ENCODE data around the gene RAD23A.
"Not testable (repeated sequence)": the region's sequence is repeated elsewhere in the genome, so short reads cannot be mapped to it uniquely, and the experiment has no call there.

The RAD23A gene

DNA sequence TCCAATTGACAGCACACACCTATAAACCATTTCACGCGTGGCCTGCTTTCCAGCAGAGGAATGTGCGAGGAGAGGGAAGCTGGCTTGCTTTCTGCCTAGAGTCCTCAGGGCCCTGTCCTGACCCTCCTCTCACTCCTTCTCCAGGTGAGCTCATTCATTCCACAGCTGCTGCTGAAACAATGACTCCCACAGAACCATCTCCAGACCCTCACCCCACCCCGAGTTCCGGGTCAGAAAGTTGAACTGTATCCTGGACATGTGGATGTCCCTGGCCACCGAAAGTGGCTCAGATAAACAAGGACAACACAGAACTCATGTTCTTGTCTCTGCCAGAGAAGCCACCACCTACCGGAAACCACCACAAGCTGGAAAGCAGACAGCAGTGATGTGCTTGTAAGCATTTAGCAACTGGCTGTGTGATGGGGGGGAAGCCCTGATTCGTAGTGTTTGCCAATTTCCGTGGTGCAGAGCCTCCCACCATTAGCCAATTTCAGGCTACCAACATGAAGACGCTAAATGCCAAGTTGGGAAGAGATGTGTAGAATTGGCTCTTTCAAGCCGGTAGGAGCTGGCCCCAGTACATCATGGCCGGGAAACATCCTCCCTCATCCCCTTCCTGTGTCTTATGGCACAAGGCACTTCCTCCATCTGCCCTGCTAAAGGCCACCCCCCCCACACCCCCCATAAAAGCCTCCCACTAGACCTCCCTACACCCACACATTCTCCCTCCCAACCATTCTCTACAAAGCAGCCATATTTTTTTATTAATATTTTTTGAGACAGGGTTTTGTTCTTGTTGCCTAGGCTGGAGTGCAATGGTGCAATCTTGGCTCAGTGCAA lies 31.6 kb upstream of the RAD23A start:
- peak overlapping the region; percentile 86 for H3K27ac ChIP-seq
- TF ChIP-seq, protein P1, sequence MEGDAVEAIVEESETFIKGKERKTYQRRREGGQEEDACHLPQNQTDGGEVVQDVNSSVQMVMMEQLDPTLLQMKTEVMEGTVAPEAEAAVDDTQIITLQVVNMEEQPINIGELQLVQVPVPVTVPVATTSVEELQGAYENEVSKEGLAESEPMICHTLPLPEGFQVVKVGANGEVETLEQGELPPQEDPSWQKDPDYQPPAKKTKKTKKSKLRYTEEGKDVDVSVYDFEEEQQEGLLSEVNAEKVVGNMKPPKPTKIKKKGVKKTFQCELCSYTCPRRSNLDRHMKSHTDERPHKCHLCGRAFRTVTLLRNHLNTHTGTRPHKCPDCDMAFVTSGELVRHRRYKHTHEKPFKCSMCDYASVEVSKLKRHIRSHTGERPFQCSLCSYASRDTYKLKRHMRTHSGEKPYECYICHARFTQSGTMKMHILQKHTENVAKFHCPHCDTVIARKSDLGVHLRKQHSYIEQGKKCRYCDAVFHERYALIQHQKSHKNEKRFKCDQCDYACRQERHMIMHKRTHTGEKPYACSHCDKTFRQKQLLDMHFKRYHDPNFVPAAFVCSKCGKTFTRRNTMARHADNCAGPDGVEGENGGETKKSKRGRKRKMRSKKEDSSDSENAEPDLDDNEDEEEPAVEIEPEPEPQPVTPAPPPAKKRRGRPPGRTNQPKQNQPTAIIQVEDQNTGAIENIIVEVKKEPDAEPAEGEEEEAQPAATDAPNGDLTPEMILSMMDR (conservative IDR thresholded peaks at IDR 0.05), result no peak
- no peak for TF ChIP-seq ZFX (IDR thresholded peaks at IDR 0.05)

- not testable (repeated sequence) for H3K27ac ChIP-seq
These were observed 29.8 kb upstream of the RAD23A start for GRCh38 chr19:12915860-12916259.

GRCh38 chr19:12918253-12918652 lies 27.4 kb upstream of the RAD23A start:
- TF ChIP-seq ZFX (IDR thresholded peaks at IDR 0.05), result no peak
- TF ChIP-seq, protein P1 (conservative IDR thresholded peaks at IDR 0.05), result no peak
- no peak overlapping the region; the same call in 1 of the 2 replicates for H3K27ac ChIP-seq

GRCh38 chr19:12921047-12921446 lies 24.6 kb upstream of the RAD23A start:
- peak overlapping the region; percentile 5; the same call in 1 of the 2 replicates for H3K27ac ChIP-seq

DNA sequence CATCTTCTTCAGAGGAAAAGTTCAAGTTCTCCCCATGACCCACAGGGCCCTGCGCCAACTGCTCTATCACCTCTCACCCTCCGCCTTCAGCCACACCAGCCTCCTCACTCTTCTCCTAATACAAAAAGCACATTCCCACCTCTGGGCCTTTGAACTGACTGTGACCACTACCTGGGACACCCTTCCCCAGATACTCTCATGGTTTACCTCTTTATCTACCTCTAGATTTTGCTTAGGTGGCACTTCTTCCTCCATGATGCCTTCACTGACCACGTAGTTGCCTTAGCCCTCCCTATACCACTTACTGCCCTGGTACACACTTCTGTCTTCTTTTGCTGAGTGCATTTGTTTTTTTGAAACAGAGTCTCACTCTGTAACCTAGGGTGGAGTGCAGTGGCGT lies 22.7 kb upstream of the RAD23A start:
- no peak overlapping the region for H3K27ac ChIP-seq
- TF ChIP-seq, protein P1 (conservative IDR thresholded peaks at IDR 0.05), result no peak
- no peak for TF ChIP-seq ZFX (IDR thresholded peaks at IDR 0.05)

More at GRCh38 chr19:12921047-12921446, 24.6 kb upstream of the RAD23A start:
- TF ChIP-seq ZFX (IDR thresholded peaks at IDR 0.05), result no peak
- TF ChIP-seq, protein P1 (conservative IDR thresholded peaks at IDR 0.05), result no peak

- no peak overlapping the region for H3K27ac ChIP-seq
- TF ChIP-seq ZFX (IDR thresholded peaks at IDR 0.05), result no peak
- TF ChIP-seq, protein P1 (conservative IDR thresholded peaks at IDR 0.05), result no peak
These were observed 20.9 kb upstream of the RAD23A start for GRCh38 chr19:12924621-12925310.

- TF ChIP-seq, protein P1 (conservative IDR thresholded peaks at IDR 0.05), result no peak
- no peak for TF ChIP-seq ZFX (IDR thresholded peaks at IDR 0.05)
- H3K27ac ChIP-seq, result no peak overlapping the region
These were observed 15.5 kb upstream of the RAD23A start for GRCh38 chr19:12930002-12930645.

Measured in C4-2B (cell line).